OCI-LY1 (cell line): ENCODE measurements around the gene ACCSL.

Experiments used
- H2AFZ ChIP-seq: fragments of 200-600 bp; sonication (generic), shearing (Covaris generic); 2 replicates; pipeline ENCODE4 v1.6.0; 2014; ENCODE audit warnings: antibody characterized with exemption, mild to moderate bottlenecking, low read length
- H3F3A ChIP-seq: fragments of 200-600 bp; sonication (generic), shearing (Covaris generic); 2 replicates; pipeline ENCODE4 v1.6.0; 2014; ENCODE audit warnings: mild to moderate bottlenecking, antibody characterized with exemption, low read length, moderate library complexity; ENCODE audit not compliant: insufficient read depth
- H3K27ac ChIP-seq: fragments of 200-600 bp; sonication (generic); 2 replicates; pipeline ENCODE4 v1.5.1; 2014; ENCODE audit warnings: low read length, mixed run types, mild to moderate bottlenecking, low read depth; ENCODE audit not compliant: poor library complexity, severe bottlenecking
- H3K27me3 ChIP-seq: fragments of 200-600 bp; sonication (generic); 2 replicates; pipeline ENCODE4 v1.6.0; 2014; ENCODE audit warnings: antibody characterized with exemption, mild to moderate bottlenecking, low read length, moderate library complexity; ENCODE audit not compliant: insufficient read depth
- H3K36me3 ChIP-seq: fragments of 200-600 bp; sonication (generic); 2 replicates; pipeline ENCODE4 v1.6.1; 2014; ENCODE audit warnings: mild to moderate bottlenecking, antibody characterized with exemption, low read length, moderate library complexity, mixed read lengths; ENCODE audit not compliant: insufficient read depth
- H3K4me1 ChIP-seq: fragments of 200-600 bp; sonication (generic); 2 replicates; pipeline ENCODE4 v1.5.1; 2014; ENCODE audit warnings: mild to moderate bottlenecking, low read length, moderate library complexity; ENCODE audit not compliant: insufficient read depth, severe bottlenecking
- H3K4me2 ChIP-seq: fragments of 200-600 bp; sonication (generic), shearing (Covaris generic); 2 replicates; pipeline ENCODE4 v1.6.1; 2014; ENCODE audit warnings: low read length
- H3K4me3 ChIP-seq: fragments of 200-600 bp; sonication (generic); 2 replicates; pipeline ENCODE4 v1.5.1; 2014; ENCODE audit warnings: low read length, low read depth, mild to moderate bottlenecking, mixed read lengths; ENCODE audit not compliant: poor library complexity, severe bottlenecking
- H3K79me2 ChIP-seq: fragments of 200-600 bp; shearing (Covaris generic); 2 replicates; pipeline ENCODE4 v1.6.1; 2016; ENCODE audit warnings: mixed run types, low read length, mixed read lengths; ENCODE audit not compliant: insufficient read depth
- H3K9ac ChIP-seq: fragments of 200-600 bp; sonication (generic), shearing (Covaris generic); 2 replicates; pipeline ENCODE4 v1.6.1; 2014; ENCODE audit warnings: mild to moderate bottlenecking, low read length, mixed read lengths
- H3K9me2 ChIP-seq: fragments of 200-600 bp; sonication (generic), shearing (Covaris generic); 2 replicates; pipeline ENCODE4 v1.6.1; 2014; ENCODE audit warnings: low read depth, mild to moderate bottlenecking, low read length, mixed read lengths
- H3K9me3 ChIP-seq: fragments of 200-600 bp; shearing (Covaris generic); 2 replicates; pipeline ENCODE4 v1.6.1; 2014; ENCODE audit warnings: low read length, mixed read lengths
- H4K20me1 ChIP-seq: fragments of 200-600 bp; sonication (generic), shearing (Covaris generic); 2 replicates; pipeline ENCODE4 v1.6.0; 2016; ENCODE audit warnings: mild to moderate bottlenecking, low read length; ENCODE audit not compliant: insufficient read depth
- CTCF ChIP-seq: fragments of 200-600 bp; sonication (generic), shearing (Covaris generic); IDR thresholded peaks from 2 replicates; pipeline ENCODE4 v1.5.1; 2017; ENCODE audit warnings: mild to moderate bottlenecking, antibody characterized with exemption, low read length, moderate library complexity, mixed read lengths
- EZH2 ChIP-seq: fragments of 200-600 bp; sonication (generic), shearing (Covaris generic); IDR thresholded peaks from 2 replicates; pipeline ENCODE4 v1.8.0; 2017; ENCODE audit warnings: borderline replicate concordance, mixed run types, mild to moderate bottlenecking, antibody characterized with exemption, low read length, moderate library complexity, mixed read lengths

Gene ACCSL

GRCh38 chr11:44104481-44105294 lies 56.9 kb downstream of the ACCSL start:
- Histone ChIP-seq H3K27me3 (no peaks in the 10 kb centered on the region), H3K4me2 (no peak overlapping the region), H3K4me1 (peaks cover 3% of the 10 kb centered on the region), H3K36me3 (no peaks in the 10 kb centered on the region), H3K79me2 (no peaks in the 10 kb centered on the region), H3K27ac (no peak overlapping the region), H3K9ac (no peak overlapping the region), H4K20me1 (no peaks in the 10 kb centered on the region), H3K9me2 (no peaks in the 10 kb centered on the region), H3F3A (no peaks in the 10 kb centered on the region), H3K4me3 (no peak overlapping the region), H3K9me3 (no peaks in the 10 kb centered on the region), H2AFZ (no peak overlapping the region)
- TF ChIP-seq EZH2 (no peak), CTCF (no peak)

DNA sequence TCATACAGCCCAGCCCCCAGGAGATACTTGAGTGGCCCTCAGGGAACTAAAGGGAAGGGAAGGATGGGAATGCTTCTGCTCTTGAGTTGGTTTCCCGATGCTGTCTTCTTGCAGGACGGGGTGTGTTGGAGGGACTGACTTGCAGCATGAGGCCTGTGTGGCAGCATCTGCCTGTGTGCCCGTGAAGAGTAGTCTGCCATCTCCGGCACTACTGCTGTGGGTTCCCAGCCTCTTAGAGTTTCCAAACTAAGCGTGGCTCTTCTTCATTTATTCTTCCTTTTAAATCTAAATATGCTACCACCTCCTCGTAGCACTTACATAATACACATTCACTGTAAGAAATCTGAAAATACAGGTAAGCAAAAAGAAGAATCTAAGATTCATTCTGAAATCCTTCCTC lies 60.5 kb downstream of the ACCSL start:
- Histone ChIP-seq H3K27ac (no peak overlapping the region), H3K79me2 (no peaks in the 10 kb centered on the region), H3K9me2 (no peaks in the 10 kb centered on the region), H3F3A (no peaks in the 10 kb centered on the region), H3K4me1 (no peaks in the 10 kb centered on the region), H2AFZ (no peak overlapping the region), H3K9ac (no peak overlapping the region), H3K9me3 (no peaks in the 10 kb centered on the region), H4K20me1 (no peaks in the 10 kb centered on the region), H3K36me3 (no peaks in the 10 kb centered on the region), H3K27me3 (no peaks in the 10 kb centered on the region), H3K4me2 (no peak overlapping the region), H3K4me3 (no peak overlapping the region)
- TF ChIP-seq EZH2 (no peak), CTCF (no peak)
